Stimulated activated CD8-positive, alpha-beta memory T cell treated with anti-CD3 and anti-CD28 coated beads, Interleukin-7, amount 100 ng/mL, for 48 hours (primary cell): ENCODE data around the gene MED13L.

Experiments used
- DNase-seq, 2 donors: peaks; one replicate each; pipeline ENCODE4 v3.0.0-alpha.2; 2020; ENCODE audit warnings: low read depth in 1 of 2; ENCODE audit errors: extremely low read depth in 1 of 2

The MED13L gene

GRCh38 chr12:116159593-116160200 is 117.8 kb downstream of the MED13L start:
- DNase-seq, result no peak

GRCh38 chr12:116159175-116159574 is 118.3 kb downstream of the MED13L start:
- DNase-seq, result no peak

GRCh38 chr12:116157845-116158267 is 119.6 kb downstream of the MED13L start:
- DNase-seq, result no peak

GRCh38 chr12:116156614-116157013 is 120.9 kb downstream of the MED13L start:
- DNase-seq, result no peak

GRCh38 chr12:116155383-116155782 is 122.1 kb downstream of the MED13L start:
- no peak for DNase-seq

- no peak for DNase-seq
These were observed 123.5 kb downstream of the MED13L start for GRCh38 chr12:116153983-116154382.

GRCh38 chr12:116153113-116153512 is 124.4 kb downstream of the MED13L start:
- no peak for DNase-seq

GRCh38 chr12:116152268-116152667 is 125.2 kb downstream of the MED13L start:
- no peak for DNase-seq

GRCh38 chr12:116150452-116150851 is 127.0 kb downstream of the MED13L start:
- no peak for DNase-seq

- no peak for DNase-seq
These were observed 127.5 kb downstream of the MED13L start for GRCh38 chr12:116150001-116150400.

- DNase-seq, result no peak
These were observed 128.6 kb downstream of the MED13L start for GRCh38 chr12:116148844-116149243.

- no peak for DNase-seq
These were observed 131.1 kb downstream of the MED13L start for GRCh38 chr12:116146386-116146785.

- DNase-seq, result no peak
These were observed 132.0 kb downstream of the MED13L start for GRCh38 chr12:116145451-116145850.

GRCh38 chr12:116144384-116144783 is 133.1 kb downstream of the MED13L start:
- no peak for DNase-seq

GRCh38 chr12:116143909-116144308 is 133.6 kb downstream of the MED13L start:
- DNase-seq, result no peak

GRCh38 chr12:116142936-116143898 is 134.3 kb downstream of the MED13L start:
- DNase-seq, result no peak

GRCh38 chr12:116141833-116142162 is 135.7 kb downstream of the MED13L start:
- no peak for DNase-seq

GRCh38 chr12:116141110-116141832 is 136.2 kb downstream of the MED13L start:
- no peak for DNase-seq

- no peak for DNase-seq
These were observed 137.0 kb downstream of the MED13L start for GRCh38 chr12:116140529-116140928.

- no peak for DNase-seq
These were observed 138.7 kb downstream of the MED13L start for GRCh38 chr12:116138781-116139180.

GRCh38 chr12:116138364-116138763 is 139.1 kb downstream of the MED13L start:
- DNase-seq, result no peak

- DNase-seq, result no peak
These were observed 140.2 kb downstream of the MED13L start for GRCh38 chr12:116137318-116137717.
